ENCODE measurements around the gene UTS2B. TPM values are rescaled to one million over a fixed set of nuclear protein-coding genes. Genes with fewer than 3 reads are reported as not detected.

The UTS2B gene
- total RNA-seq, 1 experiment from 2014 or later = 0.52 TPM

GRCh38 chr3:191345334-191345733, 15.0 kb upstream of the UTS2B start:
- BruUV-seq (replicated peaks) = no TSS peak
- intact Hi-C loops (cut with micrococcal nuclease; ENCODE audit: unreplicated experiment) = no loop called here

GRCh38 chr3:191343913-191344312, 13.6 kb upstream of the UTS2B start:
- no TSS peak for BruUV-seq (replicated peaks)
- intact Hi-C loops (cut with micrococcal nuclease; ENCODE audit: unreplicated experiment) = no loop called here
- no peaks in the 10 kb centered on the region for H3K27me3 ChIP-seq (replicated peaks; ENCODE audit: control insufficient read depth, insufficient read depth, low read length)
- CTCF ChIA-PET = no interaction called here
- H3K4me1 ChIP-seq = peaks cover 10% of the 10 kb centered on the region
- no peak overlapping the region for H3K27ac Mint-ChIP-seq (ENCODE audit: unreplicated experiment)
- H3K36me3 Mint-ChIP-seq (ENCODE audit: insufficient read depth, unreplicated experiment) = no peaks in the 10 kb centered on the region
- H3K36me3 ChIP-seq (ENCODE audit: control insufficient read depth, insufficient read depth, low read length) = no peaks in the 10 kb centered on the region
- no peak overlapping the region for H3K4me3 Mint-ChIP-seq (ENCODE audit: unreplicated experiment)
- H3K27me3 Mint-ChIP-seq (ENCODE audit: insufficient read depth, unreplicated experiment) = no peaks in the 10 kb centered on the region
- no peak overlapping the region for H3K4me3 ChIP-seq (ENCODE audit: low read depth, low read length)
- DNase-seq = no peak
- POLR2A ChIA-PET = no interaction called here
- H3K9me3 ChIP-seq = no peaks in the 10 kb centered on the region
- TF ChIP-seq, protein P1, sequence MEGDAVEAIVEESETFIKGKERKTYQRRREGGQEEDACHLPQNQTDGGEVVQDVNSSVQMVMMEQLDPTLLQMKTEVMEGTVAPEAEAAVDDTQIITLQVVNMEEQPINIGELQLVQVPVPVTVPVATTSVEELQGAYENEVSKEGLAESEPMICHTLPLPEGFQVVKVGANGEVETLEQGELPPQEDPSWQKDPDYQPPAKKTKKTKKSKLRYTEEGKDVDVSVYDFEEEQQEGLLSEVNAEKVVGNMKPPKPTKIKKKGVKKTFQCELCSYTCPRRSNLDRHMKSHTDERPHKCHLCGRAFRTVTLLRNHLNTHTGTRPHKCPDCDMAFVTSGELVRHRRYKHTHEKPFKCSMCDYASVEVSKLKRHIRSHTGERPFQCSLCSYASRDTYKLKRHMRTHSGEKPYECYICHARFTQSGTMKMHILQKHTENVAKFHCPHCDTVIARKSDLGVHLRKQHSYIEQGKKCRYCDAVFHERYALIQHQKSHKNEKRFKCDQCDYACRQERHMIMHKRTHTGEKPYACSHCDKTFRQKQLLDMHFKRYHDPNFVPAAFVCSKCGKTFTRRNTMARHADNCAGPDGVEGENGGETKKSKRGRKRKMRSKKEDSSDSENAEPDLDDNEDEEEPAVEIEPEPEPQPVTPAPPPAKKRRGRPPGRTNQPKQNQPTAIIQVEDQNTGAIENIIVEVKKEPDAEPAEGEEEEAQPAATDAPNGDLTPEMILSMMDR (IDR thresholded peaks at IDR 0.05; ENCODE audit: insufficient read depth in 1 of 2, low read depth in 1 of 2, low read length in 1 of 2, severe bottlenecking in 1 of 2, unreplicated experiment in 1 of 2) = no peak
- H3K9me3 Mint-ChIP-seq (ENCODE audit: unreplicated experiment) = no peaks in the 10 kb centered on the region
- H3K4me1 Mint-ChIP-seq (ENCODE audit: low read depth, unreplicated experiment) = peaks cover 10% of the 10 kb centered on the region

More at GRCh38 chr3:191345334-191345733, 15.0 kb upstream of the UTS2B start:
- peaks cover 10% of the 10 kb centered on the region for H3K4me1 ChIP-seq
- no peaks in the 10 kb centered on the region for H3K9me3 ChIP-seq
- H3K36me3 Mint-ChIP-seq (ENCODE audit: insufficient read depth, unreplicated experiment) = no peaks in the 10 kb centered on the region
- ChIA-PET CTCF (no interaction called here), POLR2A (no interaction called here)
- H3K27me3 ChIP-seq (replicated peaks; ENCODE audit: control insufficient read depth, insufficient read depth, low read length) = no peaks in the 10 kb centered on the region
- no peak overlapping the region for H3K4me3 Mint-ChIP-seq (ENCODE audit: unreplicated experiment)
- no peak overlapping the region for H3K4me3 ChIP-seq (ENCODE audit: low read depth, low read length)
- no peak for DNase-seq
- H3K36me3 ChIP-seq (ENCODE audit: control insufficient read depth, insufficient read depth, low read length) = no peaks in the 10 kb centered on the region
- H3K9me3 Mint-ChIP-seq (ENCODE audit: unreplicated experiment) = no peaks in the 10 kb centered on the region
- H3K27me3 Mint-ChIP-seq (ENCODE audit: insufficient read depth, unreplicated experiment) = no peaks in the 10 kb centered on the region
- no peak overlapping the region for H3K27ac Mint-ChIP-seq (ENCODE audit: unreplicated experiment)
- TF ChIP-seq, protein P1 (IDR thresholded peaks at IDR 0.05; ENCODE audit: insufficient read depth in 1 of 2, low read depth in 1 of 2, low read length in 1 of 2, severe bottlenecking in 1 of 2, unreplicated experiment in 1 of 2) = no peak
- peaks cover 10% of the 10 kb centered on the region for H3K4me1 Mint-ChIP-seq (ENCODE audit: low read depth, unreplicated experiment)

GRCh38 chr3:191343115-191343514, 12.8 kb upstream of the UTS2B start:
- Mint-ChIP-seq H3K27me3 (ENCODE audit: insufficient read depth, unreplicated experiment) (no peaks in the 10 kb centered on the region), H3K36me3 (ENCODE audit: insufficient read depth, unreplicated experiment) (no peaks in the 10 kb centered on the region), H3K4me3 (ENCODE audit: unreplicated experiment) (no peak overlapping the region), H3K27ac (ENCODE audit: unreplicated experiment) (no peak overlapping the region), H3K4me1 (ENCODE audit: low read depth, unreplicated experiment) (peaks cover 10% of the 10 kb centered on the region), H3K9me3 (ENCODE audit: unreplicated experiment) (no peaks in the 10 kb centered on the region)
- H3K9me3 ChIP-seq = no peaks in the 10 kb centered on the region
- no peak overlapping the region for H3K4me3 ChIP-seq (ENCODE audit: low read depth, low read length)
- no peaks in the 10 kb centered on the region for H3K27me3 ChIP-seq (replicated peaks; ENCODE audit: control insufficient read depth, insufficient read depth, low read length)
- no TSS peak for BruUV-seq (replicated peaks)
- peaks cover 10% of the 10 kb centered on the region for H3K4me1 ChIP-seq
- no peak for DNase-seq
- H3K36me3 ChIP-seq (ENCODE audit: control insufficient read depth, insufficient read depth, low read length) = no peaks in the 10 kb centered on the region
- intact Hi-C loops (cut with micrococcal nuclease; ENCODE audit: unreplicated experiment) = no loop called here
- POLR2A ChIA-PET = no interaction called here
- TF ChIP-seq, protein P1 (IDR thresholded peaks at IDR 0.05; ENCODE audit: insufficient read depth in 1 of 2, low read depth in 1 of 2, low read length in 1 of 2, severe bottlenecking in 1 of 2, unreplicated experiment in 1 of 2) = no peak
- CTCF ChIA-PET = no interaction called here

Measured in Caco-2 (cell line).